ENCODE data around the gene FZD4. TPM values are rescaled to one million over a fixed set of nuclear protein-coding genes. Genes with fewer than 3 reads are reported as not detected.
"Not testable (repeated sequence)": the region's sequence is repeated elsewhere in the genome, so short reads cannot be mapped to it uniquely, and the experiment has no call there.

The FZD4 gene
- polyA plus RNA-seq, 1 donor from 2014 or later, result 0.76 TPM

GRCh38 chr11:86996953-86997570 lies 41.9 kb upstream of the FZD4 start:
- Histone ChIP-seq H3K9me3 (ENCODE audit: low read length) (no peaks in the 10 kb centered on the region), H2AFZ (ENCODE audit: low read depth, low read length) (no peak overlapping the region), H3K4me2 (ENCODE audit: low read length) (no peak overlapping the region), H3K9ac (ENCODE audit: low read length) (no peak overlapping the region), H3K27ac (ENCODE audit: low read length) (no peak overlapping the region), H3K9me2 (ENCODE audit: insufficient read depth, low read length) (no peaks in the 10 kb centered on the region), H3K4me3 (ENCODE audit: low read length) (no peak overlapping the region), H3K79me2 (replicated peaks; ENCODE audit: insufficient read depth, low read length) (no peaks in the 10 kb centered on the region), H4K20me1 (ENCODE audit: insufficient read depth) (no peaks in the 10 kb centered on the region), H3F3A (ENCODE audit: insufficient read depth, low read length, poor library complexity, severe bottlenecking) (no peaks in the 10 kb centered on the region), H3K36me3 (ENCODE audit: insufficient read depth, low read length) (no peaks in the 10 kb centered on the region), H3K27me3 (ENCODE audit: insufficient read depth, low read depth, low read length) (no peaks in the 10 kb centered on the region)
- TF ChIP-seq EZH2 (IDR thresholded peaks at IDR 0.05; ENCODE audit: borderline replicate concordance, insufficient read depth, low read length, poor library complexity, severe bottlenecking) (no peak), REST (IDR thresholded peaks at IDR 0.05; ENCODE audit: borderline replicate concordance) (no peak), EP300 (conservative IDR thresholded peaks at IDR 0.05; ENCODE audit: poor library complexity, severe bottlenecking) (no peak), RAD21 (conservative IDR thresholded peaks at IDR 0.05) (no peak), SMC3 (conservative IDR thresholded peaks at IDR 0.05; ENCODE audit: poor library complexity) (no peak), TAF1 (IDR thresholded peaks at IDR 0.05; ENCODE audit: low read depth) (no peak), CTCF (IDR thresholded peaks at IDR 0.05; ENCODE audit: poor library complexity, severe bottlenecking) (no peak), MXI1 (conservative IDR thresholded peaks at IDR 0.05; ENCODE audit: poor library complexity, severe bottlenecking) (no peak), POLR2AphosphoS5 (IDR thresholded peaks at IDR 0.05) (no peak)

- no peak for TF ChIP-seq REST (IDR thresholded peaks at IDR 0.05; ENCODE audit: borderline replicate concordance)
Observed at GRCh38 chr11:86993031-86993430, 37.8 kb upstream of the FZD4 start.

GRCh38 chr11:86992340-86992739 lies 37.1 kb upstream of the FZD4 start:
- not testable (repeated sequence) for H3K79me2 ChIP-seq (replicated peaks; ENCODE audit: insufficient read depth, low read length); H3K36me3 ChIP-seq (ENCODE audit: insufficient read depth, low read length); H3K9ac ChIP-seq (ENCODE audit: low read length); H3K9me2 ChIP-seq (ENCODE audit: insufficient read depth, low read length); H3F3A ChIP-seq (ENCODE audit: insufficient read depth, low read length, poor library complexity, severe bottlenecking); H2AFZ ChIP-seq (ENCODE audit: low read depth, low read length); H3K27ac ChIP-seq (ENCODE audit: low read length); H3K4me2 ChIP-seq (ENCODE audit: low read length); H3K4me3 ChIP-seq (ENCODE audit: low read length); H3K9me3 ChIP-seq (ENCODE audit: low read length); H3K27me3 ChIP-seq (ENCODE audit: insufficient read depth, low read depth, low read length); H4K20me1 ChIP-seq (ENCODE audit: insufficient read depth)

More at GRCh38 chr11:86993031-86993430, 37.8 kb upstream of the FZD4 start:
- peak overlapping the region; percentile 10 for H2AFZ ChIP-seq (ENCODE audit: low read depth, low read length)
- no peak overlapping the region for H3K9ac ChIP-seq (ENCODE audit: low read length)
- no peaks in the 10 kb centered on the region for H3K27me3 ChIP-seq (ENCODE audit: insufficient read depth, low read depth, low read length)
- no peaks in the 10 kb centered on the region for H3K9me2 ChIP-seq (ENCODE audit: insufficient read depth, low read length)
- H3K4me3 ChIP-seq (ENCODE audit: low read length), result no peak overlapping the region
- H4K20me1 ChIP-seq (ENCODE audit: insufficient read depth), result no peaks in the 10 kb centered on the region
- no peaks in the 10 kb centered on the region for H3K36me3 ChIP-seq (ENCODE audit: insufficient read depth, low read length)
- no peak overlapping the region for H3K27ac ChIP-seq (ENCODE audit: low read length)
- H3K9me3 ChIP-seq (ENCODE audit: low read length), result no peaks in the 10 kb centered on the region
- no peak overlapping the region for H3K4me2 ChIP-seq (ENCODE audit: low read length)
- H3K79me2 ChIP-seq (replicated peaks; ENCODE audit: insufficient read depth, low read length), result no peaks in the 10 kb centered on the region
- no peaks in the 10 kb centered on the region for H3F3A ChIP-seq (ENCODE audit: insufficient read depth, low read length, poor library complexity, severe bottlenecking)
